Colon (tissue), 2 donors: Measurements from ENCODE around the gene TMEM236.

Source experiments
- FAIRE-seq: peaks from 2 replicates; lab custom pipeline; 2012; peaks lifted over from hg19 to GRCh38; lab: Jason Lieb, UNC
- donor health status: control.
- donor health status: control.

The TMEM236 gene

GRCh38 chr10:17742918-17743317 lies 9.1 kb upstream of the TMEM236 start:
- no peak for FAIRE-seq

- FAIRE-seq: no peak
These were observed 8.6 kb upstream of the TMEM236 start for GRCh38 chr10:17743437-17743836.

DNA sequence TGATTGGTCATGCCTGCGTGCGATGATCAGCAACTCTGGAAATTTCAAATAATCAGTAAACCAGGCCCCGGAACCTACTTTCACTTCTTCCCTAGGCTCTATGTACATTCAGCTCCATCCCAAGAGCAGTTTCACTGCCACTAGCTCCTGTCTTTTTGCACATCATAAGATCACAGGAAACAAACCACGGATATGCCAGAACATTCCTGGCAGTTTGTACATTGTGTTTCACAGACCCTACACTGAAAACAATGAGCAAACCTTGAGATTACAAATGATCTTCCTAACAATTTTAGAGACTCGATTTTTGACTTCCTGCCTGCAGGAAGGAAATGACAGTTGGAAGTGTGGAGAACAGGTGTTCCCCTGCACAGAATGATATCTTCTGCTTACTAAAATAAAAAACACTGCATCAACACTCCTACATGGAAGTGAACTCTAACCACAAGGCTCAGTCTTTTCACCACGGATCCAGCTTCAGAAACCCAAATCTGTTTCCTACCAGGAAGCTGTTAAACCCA lies 7.6 kb upstream of the TMEM236 start:
- no peak for FAIRE-seq

GRCh38 chr10:17747883-17748550 lies 4.0 kb upstream of the TMEM236 start:
- FAIRE-seq: no peak

DNA sequence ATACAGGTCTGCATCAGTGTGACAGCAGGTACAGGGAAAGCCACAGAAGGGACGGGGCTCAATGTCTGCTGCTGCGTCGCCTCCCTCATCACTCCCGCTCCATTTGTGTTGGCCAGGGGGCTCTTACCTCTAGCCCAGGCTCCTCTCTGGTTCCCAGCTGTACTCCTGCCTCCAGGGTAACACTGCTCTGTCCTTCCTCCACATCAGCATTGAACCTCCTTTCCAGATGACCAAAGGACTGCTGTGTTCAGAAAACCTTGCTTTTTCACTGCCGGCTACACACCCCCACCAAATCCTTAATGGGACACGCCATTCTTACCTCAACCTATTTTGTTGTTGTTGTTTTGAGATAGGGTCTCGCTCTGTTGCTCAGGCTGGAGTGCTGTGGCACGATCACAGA lies 2.1 kb upstream of the TMEM236 start:
- no peak for FAIRE-seq

DNA sequence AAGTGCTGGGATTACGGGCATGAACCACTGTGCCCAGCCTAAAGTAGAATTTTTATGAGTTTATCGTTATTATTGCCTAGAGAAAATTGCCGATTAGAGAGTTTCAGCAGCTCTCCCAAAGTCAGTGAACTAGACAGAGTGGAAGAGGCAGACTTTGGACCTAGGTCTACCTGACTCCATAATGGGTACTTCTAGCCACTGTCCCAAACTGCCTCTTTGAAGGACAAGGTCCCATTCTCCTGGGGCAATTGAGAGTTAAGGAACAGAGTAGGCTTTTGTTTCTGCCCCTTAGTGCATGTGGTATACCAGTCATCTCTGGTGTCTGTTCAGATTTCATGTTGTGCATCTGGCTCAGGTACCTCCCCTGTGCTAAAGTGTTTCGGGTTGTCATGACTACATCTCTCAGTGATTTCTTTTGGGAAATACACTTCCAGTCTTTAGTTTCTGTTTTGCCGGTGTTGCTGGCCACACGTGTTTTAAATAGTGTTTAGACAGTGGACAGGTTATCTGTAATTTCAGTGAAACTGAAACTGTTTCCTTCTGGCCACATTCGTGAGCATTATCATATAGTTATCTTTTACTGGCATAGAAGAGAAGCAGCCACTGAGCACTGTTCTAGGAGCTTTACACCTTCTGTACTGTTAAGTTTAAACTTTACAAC lies 4.7 kb downstream of the TMEM236 start:
- peak; percentile 57 for FAIRE-seq

GRCh38 chr10:17758200-17758599 lies 6.2 kb downstream of the TMEM236 start:
- FAIRE-seq: no peak

DNA sequence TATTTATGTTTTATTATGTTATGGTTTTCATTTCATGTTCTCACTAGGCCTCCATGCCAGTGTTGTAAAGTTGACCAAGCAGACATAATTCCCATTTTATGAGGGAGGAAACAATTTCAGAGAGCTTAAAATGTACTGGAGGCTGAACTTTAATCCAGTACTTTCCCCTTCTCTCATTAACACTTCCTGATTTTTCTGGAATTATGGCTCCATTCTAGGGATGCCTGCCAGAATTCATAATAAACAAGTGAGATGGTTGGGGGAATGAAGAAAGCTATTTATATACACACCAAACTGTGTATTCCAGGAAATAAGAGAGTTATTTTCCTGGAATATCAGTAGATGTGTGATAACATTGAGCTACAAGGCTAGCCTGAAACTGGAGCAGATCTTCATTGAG lies 6.9 kb downstream of the TMEM236 start:
- FAIRE-seq: peak; percentile 97

DNA sequence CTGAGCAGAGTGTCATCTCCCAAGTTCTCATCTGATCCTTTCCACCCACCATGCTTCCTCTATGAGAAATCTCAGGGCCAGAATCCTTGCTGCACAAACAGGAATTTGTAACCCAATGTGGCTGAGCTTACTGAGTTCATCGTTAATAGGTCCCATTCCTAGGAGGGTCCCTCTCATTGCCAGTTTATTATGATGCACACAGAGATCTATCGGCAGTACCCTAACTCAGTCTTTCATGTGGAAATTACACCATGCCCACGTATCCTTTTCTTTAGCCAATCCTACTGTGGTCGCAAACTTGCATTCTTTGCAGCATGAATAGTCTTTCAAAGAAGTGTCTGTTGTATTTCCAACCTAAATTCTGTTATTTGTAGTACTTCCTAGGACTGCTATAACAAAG lies 12.1 kb downstream of the TMEM236 start:
- no peak for FAIRE-seq

DNA sequence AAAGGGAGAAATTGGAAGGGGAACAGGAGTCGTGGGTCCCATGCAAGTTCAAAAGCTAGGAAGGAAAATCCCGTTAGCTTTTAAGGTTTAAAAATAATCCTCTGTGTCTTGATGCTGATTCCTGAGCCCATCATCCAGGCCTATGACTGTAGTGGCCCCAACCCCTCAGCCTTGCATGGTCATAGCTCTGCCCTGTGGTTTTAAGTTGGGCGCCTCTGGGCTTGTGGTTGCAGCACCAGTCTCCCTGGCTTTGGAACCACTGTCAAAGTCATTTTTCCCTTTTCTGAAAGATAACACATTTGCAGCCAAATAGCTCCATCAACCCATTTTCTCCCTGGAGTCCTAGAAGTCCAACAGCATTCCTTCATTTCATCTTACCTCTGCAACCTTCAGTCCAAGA lies 13.6 kb downstream of the TMEM236 start:
- FAIRE-seq: no peak

GRCh38 chr10:17766731-17767130 lies 14.7 kb downstream of the TMEM236 start:
- no peak for FAIRE-seq

DNA sequence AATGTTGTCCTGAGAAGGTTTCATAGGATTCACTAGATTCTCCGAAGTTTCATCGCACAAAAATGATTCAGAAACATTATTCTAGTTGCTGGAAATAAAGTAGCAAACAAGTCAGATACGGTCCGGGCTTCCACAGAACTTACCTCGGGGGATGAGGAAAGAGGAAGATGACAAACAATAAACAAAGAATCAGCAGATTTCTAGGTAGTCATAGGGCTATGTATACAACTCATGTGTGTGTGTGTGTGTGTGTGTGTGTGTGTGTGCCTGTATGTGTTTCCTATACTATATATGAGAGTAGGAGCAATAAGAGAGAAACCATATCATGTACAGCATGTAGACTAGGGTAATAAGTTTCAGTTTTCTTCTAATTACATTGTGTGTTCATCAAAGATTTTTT lies 16.5 kb downstream of the TMEM236 start:
- no peak for FAIRE-seq

DNA sequence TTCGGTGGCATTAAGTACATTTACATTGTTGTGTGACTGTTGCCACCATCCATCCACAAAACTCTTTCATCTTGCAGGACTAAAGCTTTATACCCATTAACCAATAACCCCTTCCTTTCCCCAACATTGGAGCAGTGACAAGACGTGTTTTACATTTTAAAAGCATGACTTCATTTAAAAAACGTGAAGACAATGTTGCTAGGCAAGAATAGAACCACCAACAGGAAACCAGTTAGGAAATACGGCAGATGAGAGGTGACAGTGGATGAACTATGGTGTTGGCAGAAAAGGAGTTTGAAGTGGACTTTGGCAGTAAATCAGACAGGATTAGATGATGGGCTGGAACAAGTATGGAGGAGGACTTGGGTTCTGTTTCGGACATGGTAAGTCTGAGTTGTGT lies 17.0 kb downstream of the TMEM236 start:
- no peak for FAIRE-seq

DNA sequence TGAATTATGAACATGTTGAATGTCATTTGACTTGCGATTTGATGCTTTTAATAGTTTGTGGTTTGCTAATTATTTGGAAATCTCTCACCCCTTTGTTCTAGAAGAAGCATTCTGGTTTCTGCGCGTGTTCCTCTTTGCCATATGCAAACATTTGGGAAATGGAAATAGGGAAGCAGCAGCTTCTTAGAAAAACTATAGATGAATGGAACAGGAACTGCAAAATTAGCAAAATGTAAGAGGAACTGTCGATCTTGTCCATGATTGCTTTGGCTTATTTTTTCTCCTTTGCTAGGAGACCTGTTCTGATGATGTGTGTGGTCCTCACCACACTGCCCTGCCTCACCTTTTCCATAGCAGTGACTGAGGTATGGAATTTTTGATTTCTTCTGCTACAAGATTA lies 19.0 kb downstream of the TMEM236 start:
- FAIRE-seq: no peak

- no peak for FAIRE-seq
These were observed 27.8 kb downstream of the TMEM236 start for GRCh38 chr10:17779784-17780183.

- no peak for FAIRE-seq
These were observed 28.7 kb downstream of the TMEM236 start for GRCh38 chr10:17780727-17781126.

- FAIRE-seq: no peak
These were observed 29.9 kb downstream of the TMEM236 start for GRCh38 chr10:17781856-17782255.

GRCh38 chr10:17782921-17783665 lies 31.1 kb downstream of the TMEM236 start:
- FAIRE-seq: no peak

DNA sequence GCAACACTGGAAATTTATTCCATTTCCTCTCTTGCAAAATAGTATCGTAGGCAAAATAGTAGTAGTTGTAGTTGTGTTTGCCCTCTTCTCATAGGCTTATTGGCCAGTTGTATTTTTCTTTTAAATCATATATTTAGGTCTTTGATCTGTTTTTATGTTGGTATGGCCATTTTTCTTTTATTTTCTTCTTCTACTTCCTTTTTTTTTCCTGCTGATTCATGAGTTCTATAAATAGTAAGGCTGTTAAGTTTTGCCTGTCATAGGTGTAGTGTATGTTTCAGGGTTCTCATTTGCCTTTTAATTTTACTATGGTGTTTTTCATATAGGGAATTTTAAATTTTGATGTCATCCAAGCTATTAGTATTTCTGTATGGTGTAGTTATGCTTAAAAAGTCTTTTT lies 31.8 kb downstream of the TMEM236 start:
- FAIRE-seq: peak; percentile 5

DNA sequence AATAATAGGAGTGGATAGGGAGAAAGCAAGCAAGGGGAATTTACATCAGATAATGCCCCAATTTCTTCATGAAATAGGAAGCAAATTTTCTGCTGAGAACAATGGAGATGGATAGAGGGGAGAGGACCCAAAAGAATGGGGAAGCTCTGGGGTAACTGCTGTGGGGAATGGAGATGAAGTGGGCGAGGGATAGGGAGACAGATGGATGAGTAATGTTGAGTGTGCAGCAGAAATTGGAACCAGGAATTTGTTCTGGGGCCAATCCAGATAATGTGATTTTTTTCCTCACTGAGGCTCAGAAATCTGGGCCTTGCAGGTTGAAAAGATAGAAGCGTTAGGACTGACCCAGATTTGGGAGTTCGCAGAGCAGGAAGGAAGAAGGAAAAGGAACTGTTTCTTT lies 32.7 kb downstream of the TMEM236 start:
- FAIRE-seq: no peak

- FAIRE-seq: no peak
These were observed 33.4 kb downstream of the TMEM236 start for GRCh38 chr10:17785276-17785930.

DNA sequence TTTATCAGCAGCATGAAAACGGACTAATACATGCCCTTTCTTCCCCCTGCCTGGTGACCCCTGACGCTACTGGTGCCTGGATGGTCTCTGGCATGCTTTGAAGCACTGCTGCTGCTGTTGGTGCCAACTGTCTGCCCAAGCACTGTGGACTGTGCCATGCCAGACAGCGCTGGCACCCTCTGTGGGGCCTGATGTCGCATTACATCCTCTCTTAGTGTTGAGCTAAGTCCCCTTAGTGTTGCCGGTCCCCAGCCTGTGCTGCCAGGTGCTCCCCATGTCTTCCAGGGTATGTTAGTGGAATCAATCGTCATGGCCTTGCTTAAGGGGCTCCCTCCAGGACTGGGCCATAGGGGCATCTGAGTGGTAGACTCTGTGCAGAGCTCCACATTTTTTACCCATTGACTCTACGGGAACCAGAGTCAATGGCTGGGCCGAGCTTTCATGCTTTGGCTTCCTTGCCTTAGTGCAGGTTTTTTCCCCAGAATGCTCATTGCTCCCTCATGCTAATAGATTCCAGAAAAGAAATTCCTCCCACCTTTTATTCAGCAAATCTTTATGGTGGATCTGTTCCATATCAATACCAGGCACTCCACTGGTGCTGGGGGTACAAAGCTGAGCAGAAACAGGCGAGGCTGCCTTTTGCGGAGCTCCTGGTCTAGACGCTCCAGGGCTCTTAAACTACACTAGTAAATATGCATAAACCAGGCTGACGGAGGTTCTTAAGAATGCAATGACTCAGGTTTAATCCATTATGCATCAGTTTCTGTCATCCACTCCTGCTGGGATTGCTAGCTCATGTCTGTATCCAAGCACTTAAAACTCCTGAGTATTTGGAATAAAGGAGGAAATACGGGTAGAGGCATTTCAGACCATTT lies 35.3 kb downstream of the TMEM236 start:
- no peak for FAIRE-seq
